Measurements from ENCODE around the gene NTRK2.

NTRK2 gene

GRCh38 chr9:84990850-84991513, 321.5 kb downstream of the NTRK2 start:
- TF ChIP-seq NFIC (IDR thresholded peaks at IDR 0.05): no peak
- TF ChIP-seq USF1 (IDR thresholded peaks at IDR 0.05): no peak
- TF ChIP-seq TAF1 (IDR thresholded peaks at IDR 0.05; ENCODE audit: low read depth): no peak
- no peak for TF ChIP-seq TCF12 (IDR thresholded peaks at IDR 0.05; ENCODE audit: low read depth)
- TF ChIP-seq RAD21 (IDR thresholded peaks at IDR 0.05; ENCODE audit: low read depth): no peak
- TF ChIP-seq CREB1 (IDR thresholded peaks at IDR 0.05; ENCODE audit: low read depth): no peak

GRCh38 chr9:84991514-84991870, 322.0 kb downstream of the NTRK2 start:
- TF ChIP-seq USF1 (IDR thresholded peaks at IDR 0.05): no peak
- no peak for TF ChIP-seq EGR1 (IDR thresholded peaks at IDR 0.05)
- TF ChIP-seq CREB1 (IDR thresholded peaks at IDR 0.05; ENCODE audit: low read depth): no peak
- no peak for TF ChIP-seq TCF12 (IDR thresholded peaks at IDR 0.05; ENCODE audit: low read depth)
- no peak for TF ChIP-seq TEAD4 (IDR thresholded peaks at IDR 0.05)
- no peak for TF ChIP-seq MAX (IDR thresholded peaks at IDR 0.05)
- no peak for TF ChIP-seq YY1 (IDR thresholded peaks at IDR 0.05; ENCODE audit: low read depth)
- no peak for TF ChIP-seq REST (IDR thresholded peaks at IDR 0.05; ENCODE audit: low read depth)
- TF ChIP-seq EP300 (IDR thresholded peaks at IDR 0.05; ENCODE audit: borderline replicate concordance): no peak
- TF ChIP-seq FOXM1 (IDR thresholded peaks at IDR 0.05; ENCODE audit: borderline replicate concordance, low read depth): no peak
- TF ChIP-seq ZBTB7A (IDR thresholded peaks at IDR 0.05; ENCODE audit: low read depth): no peak
- TF ChIP-seq TAF1 (IDR thresholded peaks at IDR 0.05; ENCODE audit: low read depth): no peak

GRCh38 chr9:84992381-84992780, 322.9 kb downstream of the NTRK2 start:
- TF ChIP-seq RAD21 (IDR thresholded peaks at IDR 0.05; ENCODE audit: low read depth) (no peak), REST (IDR thresholded peaks at IDR 0.05; ENCODE audit: low read depth) (no peak), TEAD4 (IDR thresholded peaks at IDR 0.05) (no peak), TAF1 (IDR thresholded peaks at IDR 0.05; ENCODE audit: low read depth) (no peak), EGR1 (IDR thresholded peaks at IDR 0.05) (no peak), CEBPB (IDR thresholded peaks at IDR 0.05) (no peak), ZBTB7A (IDR thresholded peaks at IDR 0.05; ENCODE audit: low read depth) (no peak), FOXM1 (IDR thresholded peaks at IDR 0.05; ENCODE audit: borderline replicate concordance, low read depth) (no peak), TCF12 (IDR thresholded peaks at IDR 0.05; ENCODE audit: low read depth) (no peak), NFIC (IDR thresholded peaks at IDR 0.05) (no peak), MAX (IDR thresholded peaks at IDR 0.05) (no peak), USF1 (IDR thresholded peaks at IDR 0.05) (no peak), EP300 (IDR thresholded peaks at IDR 0.05; ENCODE audit: borderline replicate concordance) (no peak), YY1 (IDR thresholded peaks at IDR 0.05; ENCODE audit: low read depth) (no peak), CREB1 (IDR thresholded peaks at IDR 0.05; ENCODE audit: low read depth) (no peak)

GRCh38 chr9:84993105-84993504, 323.6 kb downstream of the NTRK2 start:
- TF ChIP-seq EGR1 (IDR thresholded peaks at IDR 0.05) (no peak), REST (IDR thresholded peaks at IDR 0.05; ENCODE audit: low read depth) (no peak)

Data from Ishikawa (cell line).